Activated naive CD4-positive, alpha-beta T cell treated with anti-CD3 and anti-CD28 coated beads, Interleukin-2, amount 10 ng/mL, durations not matched to agents 7 days and 5 days (primary cell): ENCODE data around the gene CDCA7L.

ENCODE experiments used
- CTCF ChIA-PET: fragments of 350-600 bp; sonication (Branson Sonifier 250); formaldehyde crosslinking; loops from one replicate; lab custom pipeline; 2021; ENCODE audit warnings: antibody characterized with exemption; lab: Charles Lee
- DNase-seq: peaks from one replicate; pipeline ENCODE4 v3.0.0-alpha.2; 2020
- H3K27ac Mint-ChIP-seq: one replicate; pipeline ENCODE4 v1.8.0; 2021; ENCODE audit warnings: mild to moderate bottlenecking, moderate library complexity, mixed read lengths
- H3K27me3 Mint-ChIP-seq: one replicate; pipeline ENCODE4 v1.8.0; 2021; ENCODE audit warnings: mild to moderate bottlenecking, mixed read lengths
- H3K36me3 Mint-ChIP-seq: one replicate; pipeline ENCODE4 v1.8.0; 2021; ENCODE audit warnings: mixed read lengths
- H3K4me1 Mint-ChIP-seq: one replicate; pipeline ENCODE4 v1.8.0; 2021; ENCODE audit warnings: mixed read lengths
- H3K4me3 Mint-ChIP-seq: one replicate; pipeline ENCODE4 v1.8.0; 2021; ENCODE audit warnings: mild to moderate bottlenecking, moderate library complexity, mixed read lengths
- H3K9me3 Mint-ChIP-seq: one replicate; pipeline ENCODE4 v1.8.0; 2021; ENCODE audit warnings: mixed read lengths

Gene CDCA7L

DNA sequence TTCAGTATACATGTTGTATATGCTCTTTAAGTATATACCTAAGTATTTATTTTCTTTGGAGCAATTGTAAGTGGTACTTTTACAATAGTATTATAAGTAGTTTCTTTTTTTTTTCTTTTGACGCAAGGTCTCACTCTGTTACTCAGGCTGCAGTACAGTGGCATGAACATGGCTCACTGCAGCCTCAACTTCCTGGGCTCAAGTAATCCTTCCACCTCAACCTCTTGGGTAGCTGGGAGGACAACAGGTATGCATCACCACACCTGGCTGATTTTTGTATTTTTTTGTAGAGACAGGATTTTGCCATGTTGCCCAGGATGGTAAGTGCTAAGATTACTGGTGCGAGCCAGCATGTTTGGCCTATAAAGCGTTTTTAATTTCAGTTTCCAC is 13.7 kb upstream of the CDCA7L start:
- Mint-ChIP-seq H3K4me3 (no peak overlapping the region), H3K27me3 (peaks cover 5% of the 10 kb centered on the region), H3K4me1 (no peaks in the 10 kb centered on the region), H3K27ac (no peak overlapping the region), H3K36me3 (no peaks in the 10 kb centered on the region), H3K9me3 (no peaks in the 10 kb centered on the region)
- no peak for DNase-seq
- CTCF ChIA-PET = no interaction called here

DNA sequence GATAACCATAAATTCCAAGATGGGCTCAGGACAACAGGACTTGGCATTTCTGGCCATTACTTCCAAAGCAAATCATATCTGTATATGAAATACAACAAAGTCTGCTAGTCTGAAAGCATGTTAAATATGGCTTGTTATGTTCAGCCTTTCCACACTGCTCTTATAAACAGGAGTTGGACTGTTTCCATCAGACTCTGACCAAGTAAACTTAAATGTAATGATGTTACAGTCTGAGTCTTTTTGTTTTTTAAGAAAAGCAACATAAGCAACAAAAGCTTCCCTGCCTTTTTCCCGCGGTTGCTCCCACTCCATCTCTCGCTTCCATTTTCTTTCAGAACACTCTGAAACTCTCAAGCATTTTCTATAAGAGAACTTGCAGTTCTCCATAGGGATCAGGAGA is 8.1 kb upstream of the CDCA7L start:
- Mint-ChIP-seq H3K9me3 (no peaks in the 10 kb centered on the region), H3K36me3 (no peaks in the 10 kb centered on the region), H3K4me1 (peaks cover 6% of the 10 kb centered on the region), H3K27me3 (peaks cover 20% of the 10 kb centered on the region), H3K4me3 (no peak overlapping the region), H3K27ac (no peak overlapping the region)
- DNase-seq = no peak
- CTCF ChIA-PET = no interaction called here

DNA sequence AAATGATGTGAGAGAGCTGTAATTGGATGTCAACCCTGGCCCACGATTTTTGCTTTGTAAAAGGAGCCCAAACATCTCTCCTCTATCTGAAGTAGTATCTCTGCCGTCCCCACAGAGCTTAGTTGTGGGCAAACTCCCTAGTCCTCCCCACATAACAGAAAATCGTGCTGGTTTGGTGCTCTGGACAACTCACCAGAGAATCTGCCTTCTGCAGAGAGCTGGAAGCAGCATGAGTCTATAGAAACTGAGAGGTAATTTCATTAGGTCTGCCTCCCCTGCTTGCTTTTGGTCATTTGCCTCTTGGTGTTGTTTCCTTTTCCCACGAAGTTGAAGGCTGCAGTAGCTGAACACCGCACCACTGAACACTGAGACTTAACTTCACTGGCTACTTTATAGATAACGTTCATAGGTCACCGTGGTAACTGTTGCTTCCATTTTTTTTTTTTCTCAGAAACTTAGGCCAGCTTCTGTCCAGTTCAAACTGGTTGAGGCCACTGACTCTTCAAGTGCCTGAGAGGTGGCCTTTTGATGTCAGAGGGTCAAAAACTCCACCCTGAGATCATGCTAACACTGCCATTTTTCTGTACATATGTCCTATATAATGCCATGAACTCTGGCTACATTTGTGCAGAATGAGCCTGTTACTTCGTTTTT is 3.3 kb upstream of the CDCA7L start:
- peaks cover 3% of the 10 kb centered on the region for H3K36me3 Mint-ChIP-seq
- H3K27me3 Mint-ChIP-seq = peaks cover 16% of the 10 kb centered on the region
- H3K27ac Mint-ChIP-seq = no peak overlapping the region
- H3K4me3 Mint-ChIP-seq = no peak overlapping the region
- H3K4me1 Mint-ChIP-seq = peaks cover 41% of the 10 kb centered on the region
- CTCF ChIA-PET = interaction anchor here (1.2 kb wide), 1 partner anchor 51 kb away, joined by 3 read pairs; no protein-coding TSS in a partner anchor
- no peak for DNase-seq
- no peaks in the 10 kb centered on the region for H3K9me3 Mint-ChIP-seq

DNA sequence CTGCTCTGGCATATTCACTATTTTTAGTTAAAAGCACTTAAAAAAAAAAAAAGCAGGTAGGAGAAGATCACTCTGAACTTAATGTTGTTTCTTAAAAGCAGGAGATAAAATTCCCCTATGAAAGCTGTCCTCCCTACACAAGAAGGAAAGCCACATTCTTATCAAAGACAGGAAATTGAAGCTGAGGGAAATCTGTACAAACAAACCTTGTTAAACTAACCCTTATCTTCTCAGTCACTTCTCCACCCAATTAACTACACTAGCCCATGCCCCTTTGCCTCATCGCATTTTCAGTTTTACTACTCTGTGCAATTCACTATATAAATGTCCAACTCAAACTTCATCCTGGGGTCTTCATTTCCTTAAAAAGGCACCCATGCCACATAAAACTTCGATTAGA is 2.7 kb upstream of the CDCA7L start:
- H3K9me3 Mint-ChIP-seq = no peaks in the 10 kb centered on the region
- H3K27ac Mint-ChIP-seq = no peak overlapping the region
- peaks cover 14% of the 10 kb centered on the region for H3K27me3 Mint-ChIP-seq
- no peak overlapping the region for H3K4me3 Mint-ChIP-seq
- H3K36me3 Mint-ChIP-seq = peaks cover 5% of the 10 kb centered on the region
- CTCF ChIA-PET = interaction anchor here (1.2 kb wide), 1 partner anchor 50 kb away, joined by 3 read pairs; no protein-coding TSS in a partner anchor
- DNase-seq = no peak
- peaks cover 47% of the 10 kb centered on the region for H3K4me1 Mint-ChIP-seq

DNA sequence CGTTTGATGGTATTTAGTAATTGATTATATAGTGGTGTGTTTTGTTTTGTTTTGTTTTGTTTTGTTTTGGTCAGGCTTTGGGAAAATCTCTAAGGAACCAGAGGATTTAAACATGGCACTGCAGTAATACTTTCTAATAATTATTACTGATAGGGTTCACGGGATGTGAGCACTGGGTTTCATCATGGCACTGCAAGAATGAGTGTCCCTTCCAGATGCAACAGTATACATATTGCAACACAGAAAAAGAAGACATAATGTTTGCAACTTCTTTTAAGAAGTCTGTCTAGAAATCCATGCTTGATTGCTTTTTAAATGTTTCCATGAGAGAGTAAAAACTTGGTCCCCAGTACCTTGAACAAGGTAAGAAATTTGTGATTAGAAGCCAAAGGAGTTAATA is 2.2 kb upstream of the CDCA7L start:
- H3K9me3 Mint-ChIP-seq = no peaks in the 10 kb centered on the region
- peaks cover 8% of the 10 kb centered on the region for H3K36me3 Mint-ChIP-seq
- H3K27ac Mint-ChIP-seq = no peak overlapping the region
- peaks cover 14% of the 10 kb centered on the region for H3K27me3 Mint-ChIP-seq
- no peak for DNase-seq
- CTCF ChIA-PET = no interaction called here
- peaks cover 51% of the 10 kb centered on the region for H3K4me1 Mint-ChIP-seq
- H3K4me3 Mint-ChIP-seq = no peak overlapping the region

DNA sequence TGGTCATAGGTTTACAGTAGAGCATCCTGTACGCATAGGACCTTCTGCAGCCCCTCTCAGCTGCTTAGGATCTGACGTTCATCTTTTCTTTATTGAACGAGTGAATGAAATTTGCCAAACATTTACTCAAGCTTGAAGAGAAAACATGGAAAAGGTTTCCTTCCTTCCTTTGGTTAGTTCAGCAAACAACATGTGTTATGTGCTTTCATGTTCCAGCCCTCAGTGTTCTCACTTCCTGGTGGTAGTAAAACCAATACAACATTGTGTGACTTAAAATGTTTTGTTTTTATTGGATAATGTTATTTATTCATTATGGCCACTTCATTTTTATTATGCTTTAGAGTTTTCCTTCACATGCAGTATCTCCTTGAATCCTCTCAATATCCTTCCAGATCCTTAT is 1.4 kb upstream of the CDCA7L start:
- CTCF ChIA-PET = no interaction called here
- Mint-ChIP-seq H3K27ac (no peak overlapping the region), H3K36me3 (peaks cover 14% of the 10 kb centered on the region), H3K27me3 (peaks cover 14% of the 10 kb centered on the region), H3K9me3 (no peaks in the 10 kb centered on the region), H3K4me1 (peaks cover 60% of the 10 kb centered on the region), H3K4me3 (no peak overlapping the region)
- no peak for DNase-seq

DNA sequence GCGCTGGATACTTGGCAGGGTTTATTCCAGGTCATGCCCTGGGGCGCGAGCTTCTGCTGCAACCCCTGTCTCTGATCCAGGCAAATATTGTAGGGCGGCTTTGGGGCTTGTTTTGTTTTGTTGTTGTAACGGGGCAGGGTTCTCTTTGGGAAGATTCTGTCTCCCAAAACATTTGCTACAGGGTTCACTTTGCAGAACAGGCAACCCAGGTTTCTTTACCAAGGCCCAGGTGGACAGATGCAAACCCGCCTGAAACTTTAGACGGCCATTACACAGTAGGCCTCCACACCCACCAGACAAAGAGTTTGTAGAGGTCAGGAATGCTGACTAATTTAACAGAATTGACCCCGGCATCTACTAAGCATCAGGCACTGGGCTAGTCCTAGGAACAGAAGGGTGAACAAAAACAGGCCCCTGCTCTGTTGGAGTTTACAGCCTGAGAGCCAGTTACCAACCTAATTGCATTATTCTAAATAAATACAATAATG is 567 bp upstream of the CDCA7L start:
- Mint-ChIP-seq H3K4me1 (peaks cover 68% of the 10 kb centered on the region), H3K27me3 (peaks cover 14% of the 10 kb centered on the region), H3K36me3 (peaks cover 16% of the 10 kb centered on the region), H3K9me3 (no peaks in the 10 kb centered on the region), H3K27ac (peak overlapping the region; percentile 91), H3K4me3 (peak overlapping the region; percentile 90)
- CTCF ChIA-PET = interaction anchor here (1.3 kb wide), 1 partner anchor 43 kb away, joined by 3 read pairs; no protein-coding TSS in a partner anchor
- DNase-seq = no peak

DNA sequence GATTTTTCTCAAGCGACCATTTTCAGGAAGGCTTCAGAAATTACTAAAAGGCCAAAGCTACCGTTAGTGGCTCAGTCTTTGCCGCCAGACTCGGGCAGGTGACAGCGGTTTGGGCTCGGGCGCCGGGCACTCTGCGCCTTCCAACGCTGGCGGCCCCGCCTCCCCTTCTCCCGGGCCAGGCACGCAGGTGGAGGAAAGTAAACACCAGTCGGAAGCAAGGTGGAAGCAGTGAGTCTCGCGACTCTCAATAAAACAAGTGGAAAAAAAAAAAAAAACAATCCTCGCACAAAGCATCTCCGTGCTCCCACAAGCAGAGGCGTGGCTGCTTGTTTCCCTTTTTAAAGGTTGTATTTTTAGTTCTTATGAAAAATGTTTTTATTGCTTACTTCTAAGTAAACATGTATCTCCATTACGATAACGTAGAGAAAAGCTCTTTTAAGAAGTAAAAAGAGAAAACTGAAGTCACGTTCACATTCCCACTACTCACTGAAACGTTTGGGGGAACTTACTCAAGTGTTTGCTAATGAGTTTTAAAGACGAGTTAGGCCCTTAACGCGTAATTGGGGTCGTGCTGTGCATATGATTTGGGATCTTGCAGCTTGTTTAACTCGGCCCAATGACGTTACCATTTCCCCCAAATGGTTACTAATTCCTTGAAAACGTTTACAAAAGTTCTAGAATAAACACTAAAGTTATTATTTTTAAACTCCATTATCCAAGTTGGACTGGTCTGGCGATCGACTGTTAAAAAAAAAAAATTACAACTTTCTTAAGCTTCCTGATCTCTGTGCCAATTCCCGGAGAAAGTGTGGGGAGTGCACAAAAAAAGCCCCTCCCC is 864 bp downstream of the CDCA7L start:
- peak overlapping the region; percentile 91 for H3K27ac Mint-ChIP-seq
- no peaks in the 10 kb centered on the region for H3K9me3 Mint-ChIP-seq
- peaks cover 79% of the 10 kb centered on the region for H3K4me1 Mint-ChIP-seq
- peak overlapping the region; percentile 90 for H3K4me3 Mint-ChIP-seq
- peaks cover 22% of the 10 kb centered on the region for H3K36me3 Mint-ChIP-seq
- peaks cover 10% of the 10 kb centered on the region for H3K27me3 Mint-ChIP-seq
- CTCF ChIA-PET = interaction anchor here (0.9 to 1.3 kb wide), 2 partner anchors 41 to 688 kb away, joined by 3 read pairs; no protein-coding TSS in a partner anchor
- peak; percentile 75 for DNase-seq

DNA sequence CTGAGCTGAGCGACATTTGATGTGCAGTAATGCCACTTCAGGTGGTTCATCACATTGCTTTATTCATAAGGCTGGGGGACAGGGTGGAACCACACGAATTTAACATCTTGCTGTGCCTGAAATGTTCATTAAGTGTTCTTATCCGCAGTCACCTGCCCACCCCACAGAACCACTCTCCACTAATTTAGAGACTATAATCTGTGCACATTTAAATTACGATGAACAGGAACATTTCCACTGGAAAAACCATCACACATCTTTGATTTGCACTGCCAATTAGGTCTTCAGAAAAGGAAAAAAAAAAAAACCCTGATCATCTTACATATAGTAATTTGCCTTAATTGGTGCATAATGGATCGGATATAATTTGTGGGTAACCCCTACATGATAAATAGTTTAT is 2.3 kb downstream of the CDCA7L start:
- Mint-ChIP-seq H3K9me3 (no peaks in the 10 kb centered on the region), H3K27ac (no peak overlapping the region), H3K4me1 (peaks cover 82% of the 10 kb centered on the region), H3K4me3 (peak overlapping the region; percentile 90), H3K36me3 (peaks cover 31% of the 10 kb centered on the region), H3K27me3 (no peaks in the 10 kb centered on the region)
- CTCF ChIA-PET = interaction anchor here (1.6 kb wide), 1 partner anchor 18 kb away, joined by 4 read pairs; no protein-coding TSS in a partner anchor
- no peak for DNase-seq

DNA sequence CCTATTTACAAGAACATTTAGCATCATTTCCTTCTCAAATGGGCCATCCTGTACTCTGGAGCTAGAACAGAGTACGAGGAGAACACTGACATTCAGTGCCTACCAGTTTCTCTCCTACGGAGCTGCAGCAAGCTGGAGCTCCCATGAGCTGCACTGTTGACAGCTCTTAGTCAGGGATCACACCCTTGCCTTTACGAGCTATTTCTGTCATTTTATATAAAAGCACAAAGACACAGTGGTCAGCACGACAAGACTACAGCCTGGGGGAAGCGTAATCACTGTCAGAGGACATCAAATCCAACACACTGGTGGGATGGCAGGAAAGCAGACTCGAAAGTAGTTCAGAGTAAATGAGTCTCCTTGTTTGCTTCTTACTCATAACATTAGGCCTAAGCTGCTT is 2.7 kb downstream of the CDCA7L start:
- CTCF ChIA-PET = interaction anchor here (1.6 kb wide), 1 partner anchor 18 kb away, joined by 4 read pairs; no protein-coding TSS in a partner anchor
- H3K27ac Mint-ChIP-seq = no peak overlapping the region
- H3K9me3 Mint-ChIP-seq = no peaks in the 10 kb centered on the region
- no peak overlapping the region for H3K4me3 Mint-ChIP-seq
- H3K4me1 Mint-ChIP-seq = peaks cover 81% of the 10 kb centered on the region
- H3K27me3 Mint-ChIP-seq = no peaks in the 10 kb centered on the region
- H3K36me3 Mint-ChIP-seq = peaks cover 35% of the 10 kb centered on the region
- no peak for DNase-seq

DNA sequence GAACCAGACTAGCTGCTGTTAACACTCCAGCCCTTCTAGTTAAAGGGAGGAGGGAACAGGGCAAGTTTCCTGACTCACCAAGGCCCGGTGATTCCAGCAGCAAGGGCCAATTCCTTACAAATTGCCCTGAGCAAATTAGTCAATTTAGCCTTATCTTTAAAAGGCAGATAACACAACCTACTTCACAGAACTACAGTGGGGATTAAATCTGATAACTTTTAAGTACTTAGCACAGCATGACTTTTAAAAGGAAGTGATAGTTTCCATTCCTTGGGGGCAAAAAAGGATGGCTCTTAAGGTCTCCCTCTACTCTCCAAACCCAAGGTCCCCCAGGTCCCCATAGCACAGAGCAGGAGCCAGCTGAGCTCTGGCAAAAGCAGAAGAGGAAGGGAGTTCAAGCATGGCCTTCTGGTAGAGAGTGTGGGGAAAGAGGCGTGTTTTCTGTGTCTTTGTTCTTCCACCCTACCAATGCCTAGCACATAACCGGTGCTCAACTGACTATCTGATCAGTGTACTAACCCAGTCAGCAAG is 4.0 kb downstream of the CDCA7L start:
- Mint-ChIP-seq H3K9me3 (peaks cover 2% of the 10 kb centered on the region), H3K27me3 (no peaks in the 10 kb centered on the region), H3K4me1 (peaks cover 68% of the 10 kb centered on the region), H3K27ac (peak overlapping the region; percentile 21), H3K36me3 (peaks cover 44% of the 10 kb centered on the region), H3K4me3 (no peak overlapping the region)
- peak; percentile 28 for DNase-seq
- CTCF ChIA-PET = interaction anchor here (1.6 kb wide), 1 partner anchor 16 kb away, joined by 4 read pairs; no protein-coding TSS in a partner anchor

DNA sequence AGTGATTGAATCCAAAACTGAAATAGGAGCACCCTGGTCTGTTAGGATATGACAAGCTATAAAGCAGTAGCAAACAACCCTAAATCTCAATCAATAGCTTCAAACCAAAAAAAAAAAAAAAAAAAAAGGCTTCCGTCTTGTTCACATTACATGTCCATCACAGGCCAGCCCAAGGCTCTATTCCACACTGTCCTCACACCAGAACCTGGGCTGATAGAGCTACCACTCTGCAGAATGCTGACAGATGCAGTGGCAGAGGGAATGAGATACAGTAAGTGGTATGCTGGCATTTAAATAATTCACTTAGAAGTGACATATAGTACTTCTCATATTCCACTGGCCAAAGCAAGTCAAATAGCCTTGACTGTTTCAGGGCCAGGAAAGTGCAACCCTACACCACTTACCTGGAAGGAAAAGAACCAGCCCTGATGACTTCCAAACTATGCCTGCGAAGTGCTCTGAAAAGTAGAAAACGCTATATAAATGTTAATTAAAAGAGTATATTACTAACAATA is 5.8 kb downstream of the CDCA7L start:
- Mint-ChIP-seq H3K4me3 (no peak overlapping the region), H3K9me3 (peaks cover 6% of the 10 kb centered on the region), H3K27me3 (no peaks in the 10 kb centered on the region), H3K36me3 (peaks cover 55% of the 10 kb centered on the region), H3K4me1 (peaks cover 65% of the 10 kb centered on the region), H3K27ac (no peak overlapping the region)
- DNase-seq = no peak
- CTCF ChIA-PET = interaction anchor here (1.0 to 1.4 kb wide), 2 partner anchors 12 to 42 kb away, joined by 3 read pairs; no protein-coding TSS in a partner anchor

DNA sequence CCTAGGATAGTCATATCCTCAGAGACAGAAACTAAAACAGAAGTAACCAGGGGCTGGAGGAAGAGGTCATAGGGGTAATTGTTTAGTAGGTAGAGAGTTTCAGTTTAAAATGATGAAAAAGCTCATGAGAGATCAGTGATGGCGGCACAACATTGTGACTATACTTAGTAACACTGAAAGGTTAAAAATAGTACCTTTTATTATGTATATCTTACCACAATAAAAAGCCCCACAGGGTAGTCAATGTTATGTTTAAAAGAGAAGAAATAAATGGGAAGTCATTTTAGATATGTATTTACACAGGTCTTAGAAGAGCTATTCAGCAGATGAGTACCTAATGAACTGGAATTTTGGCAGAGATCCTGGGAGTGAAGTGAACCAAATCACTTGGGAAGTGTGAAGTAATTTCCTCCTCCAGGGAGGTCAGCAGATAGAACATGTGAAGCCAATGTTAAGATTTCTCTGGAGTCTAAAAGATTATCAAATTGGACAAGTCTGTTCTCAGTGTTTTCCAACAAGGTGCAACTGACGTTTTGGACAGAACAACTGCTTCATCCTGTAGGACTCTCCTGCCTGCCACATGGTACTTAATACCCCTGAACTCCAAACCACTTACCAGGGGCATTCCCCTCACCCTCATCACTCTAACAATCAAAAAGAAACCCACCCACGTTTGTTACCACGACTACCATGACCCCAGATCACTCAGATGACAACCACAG is 6.4 kb downstream of the CDCA7L start:
- no peak overlapping the region for H3K4me3 Mint-ChIP-seq
- peaks cover 65% of the 10 kb centered on the region for H3K4me1 Mint-ChIP-seq
- peaks cover 56% of the 10 kb centered on the region for H3K36me3 Mint-ChIP-seq
- peak overlapping the region; percentile 10 for H3K27ac Mint-ChIP-seq
- no peak for DNase-seq
- peaks cover 6% of the 10 kb centered on the region for H3K9me3 Mint-ChIP-seq
- CTCF ChIA-PET = interaction anchor here (1.0 to 1.4 kb wide), 2 partner anchors 12 to 41 kb away, joined by 3 read pairs; no protein-coding TSS in a partner anchor
- no peaks in the 10 kb centered on the region for H3K27me3 Mint-ChIP-seq
